ENCODE data around the gene CAMK2D. TPM values are rescaled to one million over a fixed set of nuclear protein-coding genes. Genes with fewer than 3 reads are reported as not detected.
A peak's percentile ranks its signal among the peaks of the same experiment; 100 is the strongest.

Gene CAMK2D
- polyA plus RNA-seq, 2 of the 4 experiments (the other 2 are of a cell fraction): 19.1 to 59.9 TPM

GRCh38 chr4:113446019-113446418, 315.5 kb downstream of the CAMK2D start:
- ATAC-seq (peak in 1 of 2 experiments; percentile 74; a peak in 3 of 6 replicates), FAIRE-seq (no peak), DNase-seq (ENCODE audit: low read depth in 1 of 2, low spot score in 1 of 2) (peak in 1 of 2 experiments; percentile 44)
- ChIA-PET POLR2A (no interaction called here), CTCF (interaction anchor here (0.9 kb wide), 1 partner anchor 51 kb away, joined by 3 read pairs; no protein-coding TSS in a partner anchor)
- no peaks in the 10 kb centered on the region; the same call in 2 of the 3 replicates for H3K9me3 ChIP-seq
- H3K4me2 ChIP-seq: peak overlapping the region; percentile 47
- TF ChIP-seq JUNB (IDR thresholded peaks at IDR 0.05) (peak; percentile 57), TP53 (CRISPR knock-in tag; IDR thresholded peaks at IDR 0.05) (no peak), FOSL2 (IDR thresholded peaks at IDR 0.05) (0 out of 2 replicates have a peak, but pooled peaks have one; percentile 30), FOSL2 (CRISPR knock-in tag; IDR thresholded peaks at IDR 0.05) (peak; percentile 73)
- 61% methylated on average over 4 of the region's 4 CpGs for WGBS (ENCODE audit: missing lambda C conversion rate)
- H3K4me1 ChIP-seq: peaks cover 24% of the 10 kb centered on the region
- H3K4me3 ChIP-seq: no peak overlapping the region
- H3K27ac ChIP-seq: no peak overlapping the region

- FAIRE-seq (no peak), DNase-seq (ENCODE audit: low read depth in 1 of 2, low spot score in 1 of 2) (peak in 1 of 2 experiments; percentile 23), ATAC-seq (peak in 1 of 2 experiments; percentile 28; a peak in 1 of 6 replicates)
- CTCF ChIA-PET: no interaction called here
- Histone ChIP-seq H3K4me3 (no peak overlapping the region), H3K27ac (peak overlapping the region in 1 of 2 experiments; percentile 45; a peak in 1 of 6 replicates), H3K4me2 (peak overlapping the region; percentile 47), H3K9me3 (no peaks in the 10 kb centered on the region; the same call in 2 of the 3 replicates), H3K4me1 (peaks cover 24% of the 10 kb centered on the region)
- WGBS (ENCODE audit: missing lambda C conversion rate): 45% methylated on average over 5 of the region's 5 CpGs
- TF ChIP-seq POLR2AphosphoS2 (conservative IDR thresholded peaks at IDR 0.05; ENCODE audit: low read length) (no peak), CEBPB (IDR thresholded peaks at IDR 0.05) (0 out of 4 replicates have a peak, but pooled peaks of 1 of the 2 experiments have one; percentile 24)
- POLR2A ChIA-PET: no interaction called here
Observed at GRCh38 chr4:113445286-113445685, 316.3 kb downstream of the CAMK2D start.

- FAIRE-seq: no peak
- no peak for ATAC-seq
- peak overlapping the region; percentile 47; the same call in 2 of the 3 replicates for H3K4me2 ChIP-seq
- no peak overlapping the region for H3K4me3 ChIP-seq
- 55% methylated on average over 1 of the region's 1 CpG for WGBS (ENCODE audit: missing lambda C conversion rate)
- H3K27ac ChIP-seq: no peak overlapping the region
- ChIA-PET CTCF (interaction anchor here (0.8 kb wide), 1 partner anchor 11 kb away, joined by 3 read pairs; no protein-coding TSS in a partner anchor), POLR2A (no interaction called here)
- DNase-seq (ENCODE audit: low read depth in 1 of 2, low spot score in 1 of 2): no peak
- no peak for TF ChIP-seq USF2 (IDR thresholded peaks at IDR 0.05)
- TF ChIP-seq KDM5A (IDR thresholded peaks at IDR 0.05): no peak
- no peak for TF ChIP-seq MAFK (IDR thresholded peaks at IDR 0.05; ENCODE audit: partially characterized antibody)
- no peaks in the 10 kb centered on the region; the same call in 2 of the 3 replicates for H3K9me3 ChIP-seq
- H3K4me1 ChIP-seq: peaks cover 24% of the 10 kb centered on the region
Observed at GRCh38 chr4:113444386-113444785, 317.2 kb downstream of the CAMK2D start.

GRCh38 chr4:113442826-113443225, 318.7 kb downstream of the CAMK2D start:
- H3K4me2 ChIP-seq: no peak overlapping the region
- H3K4me3 ChIP-seq: no peak overlapping the region
- FAIRE-seq: no peak
- ChIA-PET POLR2A (no interaction called here), CTCF (no interaction called here)
- H3K27ac ChIP-seq: no peak overlapping the region
- H3K9me3 ChIP-seq: no peaks in the 10 kb centered on the region; the same call in 2 of the 3 replicates
- H3K4me1 ChIP-seq: peaks cover 24% of the 10 kb centered on the region
- no peak for ATAC-seq
- DNase-seq (ENCODE audit: low read depth in 1 of 2, low spot score in 1 of 2): no peak
- WGBS (ENCODE audit: missing lambda C conversion rate): 61% methylated on average over 6 of the region's 6 CpGs
- TF ChIP-seq TFCP2L1 (CRISPR knock-in tag; IDR thresholded peaks at IDR 0.05) (no peak), FOSL2 (IDR thresholded peaks at IDR 0.05) (no peak), FOSL2 (CRISPR knock-in tag; IDR thresholded peaks at IDR 0.05) (no peak), HOXB13 (CRISPR knock-in tag; IDR thresholded peaks at IDR 0.05; ENCODE audit: low read depth) (no peak), ZFP36 (IDR thresholded peaks at IDR 0.05; ENCODE audit: borderline replicate concordance, partially characterized antibody) (no peak), JUNB (IDR thresholded peaks at IDR 0.05) (no peak), MAX (IDR thresholded peaks at IDR 0.05) (no peak), GATA3 (IDR thresholded peaks at IDR 0.05; ENCODE audit: borderline replicate concordance) (no peak), NFE2L2 (conservative IDR thresholded peaks at IDR 0.05; ENCODE audit: low read length) (no peak), USF2 (IDR thresholded peaks at IDR 0.05) (no peak), HOXB5 (CRISPR knock-in tag; IDR thresholded peaks at IDR 0.05) (no peak), POLR2A (IDR thresholded peaks at IDR 0.05; ENCODE audit: low read length) (no peak), CTCF (IDR thresholded peaks at IDR 0.05) (no peak), EHMT2 (IDR thresholded peaks at IDR 0.05; ENCODE audit: low read depth) (no peak), BHLHE40 (IDR thresholded peaks at IDR 0.05; ENCODE audit: low read depth, low read length) (no peak), RNF2 (IDR thresholded peaks at IDR 0.05; ENCODE audit: borderline replicate concordance, low read depth) (no peak), FOSB (CRISPR knock-in tag; IDR thresholded peaks at IDR 0.05) (no peak)

All from A549 (cell line).